ENCODE measurements around the gene DTX1. TPM values are rescaled to one million over a fixed set of nuclear protein-coding genes. Genes with fewer than 3 reads are reported as not detected.

DTX1 gene
- total and polyA plus RNA-seq, 2 donors = 2.1 to 4.4 TPM

DNA sequence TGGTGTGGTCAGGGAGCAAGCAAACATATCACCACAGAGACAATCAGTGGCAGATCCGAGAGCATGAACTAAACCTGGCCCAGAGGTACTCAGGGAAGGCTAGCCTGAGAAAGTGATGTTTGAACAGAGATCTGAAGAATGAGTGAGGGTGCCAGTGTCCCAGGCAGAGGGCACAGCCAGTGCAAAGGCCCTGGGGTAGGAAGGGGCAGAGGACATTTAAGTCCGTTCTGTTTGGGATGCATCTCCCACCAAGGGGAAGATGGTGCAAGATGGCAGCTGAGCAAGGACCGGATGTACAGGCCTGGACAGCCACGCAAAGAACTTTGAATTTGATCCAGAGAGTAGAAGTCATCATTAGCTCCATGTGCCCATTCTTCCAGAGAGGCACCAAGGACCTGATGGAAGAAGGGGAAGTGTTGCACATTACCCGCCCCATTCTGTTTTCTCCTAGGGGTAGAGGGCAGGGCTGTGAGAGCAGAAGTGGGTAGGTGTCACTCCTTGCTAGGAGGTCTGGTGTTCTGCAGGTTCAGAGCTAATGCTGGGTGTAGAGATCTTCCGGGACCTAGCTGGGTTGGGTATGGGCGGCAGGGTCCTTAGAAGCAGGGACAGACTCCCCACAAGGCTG, 3.9 kb downstream of the DTX1 start:
- Histone ChIP-seq H3K4me3 (ENCODE audit: low read length in 2 of 2) (no peak overlapping the region), H3K27me3 (ENCODE audit: control insufficient read depth in 2 of 2, insufficient read depth in 1 of 2, low read length in 1 of 2) (peaks cover 16 to 27% of the 10 kb centered on the region in 2 donors), H3K9me3 (ENCODE audit: control insufficient read depth in 2 of 2, insufficient read depth in 1 of 2, low read length in 1 of 2) (peaks cover 0 to 3% of the 10 kb centered on the region in 2 donors), H3K36me3 (ENCODE audit: control insufficient read depth in 2 of 2, insufficient read depth in 2 of 2, low read length in 1 of 2) (no peaks in the 10 kb centered on the region), H3K4me1 (ENCODE audit: control insufficient read depth in 2 of 2, insufficient read depth in 2 of 2, low read length in 2 of 2) (peaks cover 3 to 8% of the 10 kb centered on the region in 2 donors), H3K27ac (ENCODE audit: low read depth in 1 of 2, low read length in 1 of 2) (no peak overlapping the region)
- WGBS = 96% methylated on average over 7 of the region's 7 CpGs
- no peak for DNase-seq (ENCODE audit: low read depth in 6 of 9, low spot score in 9 of 9)

DNA sequence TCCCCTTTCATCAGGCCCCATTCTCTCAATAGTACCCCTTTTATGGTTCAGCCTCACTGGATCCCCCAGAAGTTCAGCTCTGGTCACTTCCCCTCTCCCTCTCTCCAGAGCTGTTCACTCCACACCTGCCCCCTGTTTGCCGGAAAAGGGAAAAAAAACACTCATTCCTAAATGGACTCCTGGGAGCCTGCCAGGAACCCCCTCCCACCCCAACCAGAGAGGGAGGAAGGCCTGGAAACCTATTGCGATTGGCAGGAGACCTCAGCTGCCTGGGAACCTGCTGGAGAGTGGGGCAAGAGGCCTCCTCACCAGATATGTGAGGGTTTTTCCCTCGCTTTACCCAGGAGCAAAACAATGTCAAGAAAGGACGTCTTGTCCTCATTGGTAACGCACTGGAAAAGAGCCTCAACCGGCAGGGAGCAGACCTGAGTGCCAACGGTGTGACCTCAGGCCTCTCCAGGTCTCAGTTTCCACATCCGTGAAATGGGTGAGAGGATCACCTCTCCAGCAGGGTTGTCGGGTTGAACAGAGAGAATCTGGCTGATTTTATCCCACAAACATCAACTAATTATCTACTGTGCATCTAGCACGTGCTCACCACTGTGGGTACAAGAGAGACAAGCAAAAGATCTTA, 4.6 kb downstream of the DTX1 start:
- WGBS = 95% methylated on average over 10 of the region's 10 CpGs
- H3K9me3 ChIP-seq (ENCODE audit: control insufficient read depth in 2 of 2, insufficient read depth in 1 of 2, low read length in 1 of 2) = peaks cover 0 to 3% of the 10 kb centered on the region in 2 donors
- no peak for DNase-seq (ENCODE audit: low read depth in 6 of 9, low spot score in 9 of 9)
- no peak overlapping the region for H3K4me3 ChIP-seq (ENCODE audit: low read length in 2 of 2)
- peaks cover 10 to 20% of the 10 kb centered on the region in 2 donors for H3K27me3 ChIP-seq (ENCODE audit: control insufficient read depth in 2 of 2, insufficient read depth in 1 of 2, low read length in 1 of 2)
- no peaks in the 10 kb centered on the region for H3K36me3 ChIP-seq (ENCODE audit: control insufficient read depth in 2 of 2, insufficient read depth in 2 of 2, low read length in 1 of 2)
- H3K4me1 ChIP-seq (ENCODE audit: control insufficient read depth in 2 of 2, insufficient read depth in 2 of 2, low read length in 2 of 2) = peaks cover 3 to 5% of the 10 kb centered on the region in 2 donors
- no peak overlapping the region for H3K27ac ChIP-seq (ENCODE audit: low read depth in 1 of 2, low read length in 1 of 2)

DNA sequence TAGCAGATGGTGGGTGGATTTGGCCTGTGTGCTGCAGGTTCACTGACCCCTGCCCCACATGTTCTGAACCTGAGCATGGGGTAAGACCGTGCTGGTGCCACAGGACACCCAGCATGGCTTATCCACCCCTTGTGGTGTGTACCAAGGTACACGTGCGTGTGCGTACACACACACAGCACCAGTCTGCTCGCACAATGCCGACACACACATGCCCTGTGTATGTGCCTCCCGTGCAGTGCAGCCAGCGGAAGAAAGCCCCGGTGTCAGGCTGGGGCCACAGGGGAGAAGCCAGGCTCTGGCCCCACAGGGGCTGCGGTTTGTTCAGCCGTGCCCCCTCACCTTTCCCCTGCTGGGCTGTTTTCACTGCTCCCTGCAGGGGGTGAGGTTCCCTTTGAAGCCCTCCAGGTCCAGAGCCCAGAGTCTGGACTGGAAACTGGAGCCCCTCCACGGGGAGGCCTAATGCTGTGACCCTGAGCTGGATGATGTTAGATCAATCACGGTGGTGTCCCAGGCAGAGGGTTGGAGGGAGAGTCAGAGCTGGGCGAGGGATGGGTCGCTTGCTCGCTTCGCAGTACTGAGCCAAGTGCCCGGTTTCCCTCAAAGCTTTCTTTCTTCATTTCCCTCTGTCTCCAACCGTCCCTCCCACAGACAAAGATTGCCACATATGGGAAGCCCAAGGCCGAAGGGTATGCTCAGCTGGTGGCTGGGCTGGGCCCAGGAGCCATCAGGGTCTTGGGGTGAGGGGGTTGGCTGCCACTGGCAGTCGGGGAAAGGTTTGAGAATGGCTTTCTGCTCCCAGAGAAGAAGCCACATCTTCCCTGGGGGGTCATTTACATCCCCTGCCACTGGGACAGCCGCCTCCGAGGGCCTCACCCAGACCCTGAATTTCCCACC, 6.2 kb downstream of the DTX1 start:
- H3K27ac ChIP-seq (ENCODE audit: low read depth in 1 of 2, low read length in 1 of 2) = no peak overlapping the region
- H3K9me3 ChIP-seq (ENCODE audit: control insufficient read depth in 2 of 2, insufficient read depth in 1 of 2, low read length in 1 of 2) = peaks cover 0 to 3% of the 10 kb centered on the region in 2 donors
- H3K4me1 ChIP-seq (ENCODE audit: control insufficient read depth in 2 of 2, insufficient read depth in 2 of 2, low read length in 2 of 2) = peaks cover 0 to 3% of the 10 kb centered on the region in 2 donors
- no peak overlapping the region for H3K4me3 ChIP-seq (ENCODE audit: low read length in 2 of 2)
- peaks cover 3 to 5% of the 10 kb centered on the region in 2 donors for H3K27me3 ChIP-seq (ENCODE audit: control insufficient read depth in 2 of 2, insufficient read depth in 1 of 2, low read length in 1 of 2)
- DNase-seq (ENCODE audit: low read depth in 6 of 9, low spot score in 9 of 9) = no peak
- H3K36me3 ChIP-seq (ENCODE audit: control insufficient read depth in 2 of 2, insufficient read depth in 2 of 2, low read length in 1 of 2) = no peaks in the 10 kb centered on the region
- 93% methylated on average over 23 of the region's 23 CpGs for WGBS

DNA sequence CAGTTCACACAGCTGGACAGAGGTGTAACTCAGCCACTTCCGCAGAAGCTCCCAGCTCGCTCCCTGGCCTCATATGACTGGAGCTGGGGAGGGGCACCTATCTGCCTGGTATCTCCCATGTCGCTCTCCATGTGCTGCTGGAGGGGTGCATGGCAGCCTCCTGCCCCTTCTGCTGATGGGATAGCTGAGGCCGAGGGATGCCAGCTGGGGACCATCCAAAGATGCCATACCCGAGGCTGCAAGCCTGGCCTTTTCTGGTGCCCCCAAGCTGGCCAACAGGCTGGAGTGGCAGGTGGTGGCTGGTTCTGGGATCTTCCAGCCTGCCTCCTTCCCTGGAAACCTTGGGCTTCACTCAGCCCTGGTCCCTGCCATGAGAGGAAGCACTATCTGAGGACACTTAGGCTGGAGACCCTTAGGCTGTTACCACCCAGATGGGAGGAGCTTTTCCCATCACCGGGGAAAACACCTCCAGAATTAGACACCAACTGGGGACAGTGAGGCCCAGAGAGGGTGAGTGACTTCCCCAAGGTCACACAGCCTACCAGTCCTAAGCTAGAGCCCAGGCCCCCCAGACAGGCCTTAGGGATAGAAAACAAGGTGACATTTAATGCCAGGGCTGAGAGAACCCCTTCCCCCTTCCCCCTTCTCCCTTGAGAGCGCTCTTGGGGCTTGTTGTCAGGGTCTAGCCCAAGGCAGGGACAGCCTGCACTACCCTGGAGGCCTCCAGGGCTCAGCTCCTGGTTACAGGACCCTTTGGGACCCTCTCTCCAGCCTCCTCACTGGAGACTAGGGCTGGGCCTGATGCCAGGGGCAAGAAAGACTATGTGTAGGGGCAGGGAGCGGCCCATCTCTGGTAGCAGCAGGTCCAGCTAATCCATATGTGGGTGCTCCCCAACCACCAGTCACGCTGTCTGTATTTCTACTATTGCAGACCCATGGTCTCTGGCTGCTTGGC, 7.1 kb downstream of the DTX1 start:
- no peak for DNase-seq (ENCODE audit: low read depth in 6 of 9, low spot score in 9 of 9)
- peaks cover 0 to 3% of the 10 kb centered on the region in 2 donors for H3K9me3 ChIP-seq (ENCODE audit: control insufficient read depth in 2 of 2, insufficient read depth in 1 of 2, low read length in 1 of 2)

DNA sequence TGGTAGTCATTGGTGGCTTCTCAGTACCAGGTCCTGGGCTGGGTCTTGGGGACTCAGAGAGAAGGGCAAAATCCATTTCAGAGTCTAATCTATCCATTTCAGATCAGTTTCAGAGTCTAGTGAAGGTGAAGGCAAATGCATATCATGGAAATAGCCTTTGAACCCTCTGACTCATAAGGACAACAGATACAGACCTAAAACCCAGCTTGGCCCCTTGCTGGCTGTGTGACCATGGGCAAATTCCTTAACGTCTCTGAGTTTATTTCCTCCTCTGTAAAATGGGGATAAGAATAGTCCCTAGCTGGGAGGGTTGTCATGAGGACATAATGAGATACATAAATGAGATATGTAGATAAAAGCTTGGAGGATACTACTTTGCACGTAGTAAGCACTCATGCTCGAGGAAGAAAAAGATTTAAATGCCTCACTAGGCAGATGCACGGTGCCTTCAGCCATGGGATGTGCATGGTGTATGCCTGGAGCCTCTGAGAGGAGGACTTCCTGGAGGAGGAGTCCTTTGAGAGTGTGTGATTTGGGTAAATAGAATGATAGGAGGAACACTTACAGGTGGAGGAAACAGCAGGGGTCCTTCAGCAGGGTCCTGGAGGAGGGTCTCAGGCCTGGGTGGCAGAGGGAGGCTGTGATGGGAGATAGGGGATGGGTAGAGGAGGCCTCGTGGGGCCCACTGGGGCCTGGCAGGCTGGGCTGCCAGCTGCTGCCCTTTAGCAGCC, 8.0 kb downstream of the DTX1 start:
- WGBS = 86% methylated on average over 5 of the region's 5 CpGs
- Histone ChIP-seq H3K27me3 (ENCODE audit: control insufficient read depth in 2 of 2, insufficient read depth in 1 of 2, low read length in 1 of 2) (no peaks in the 10 kb centered on the region), H3K4me3 (ENCODE audit: low read length in 2 of 2) (no peak overlapping the region), H3K9me3 (ENCODE audit: control insufficient read depth in 2 of 2, insufficient read depth in 1 of 2, low read length in 1 of 2) (peaks cover 0 to 3% of the 10 kb centered on the region in 2 donors), H3K36me3 (ENCODE audit: control insufficient read depth in 2 of 2, insufficient read depth in 2 of 2, low read length in 1 of 2) (no peaks in the 10 kb centered on the region), H3K27ac (ENCODE audit: low read depth in 1 of 2, low read length in 1 of 2) (no peak overlapping the region), H3K4me1 (ENCODE audit: control insufficient read depth in 2 of 2, insufficient read depth in 2 of 2, low read length in 2 of 2) (peaks cover 0 to 3% of the 10 kb centered on the region in 2 donors)
- DNase-seq (ENCODE audit: low read depth in 6 of 9, low spot score in 9 of 9) = no peak

More for the DNA sequence above, 7.1 kb downstream of the DTX1 start:
- H3K4me1 ChIP-seq (ENCODE audit: control insufficient read depth in 2 of 2, insufficient read depth in 2 of 2, low read length in 2 of 2) = peaks cover 0 to 3% of the 10 kb centered on the region in 2 donors
- WGBS = 98% methylated on average over 9 of the region's 9 CpGs
- H3K27me3 ChIP-seq (ENCODE audit: control insufficient read depth in 2 of 2, insufficient read depth in 1 of 2, low read length in 1 of 2) = no peaks in the 10 kb centered on the region
- no peak overlapping the region for H3K27ac ChIP-seq (ENCODE audit: low read depth in 1 of 2, low read length in 1 of 2)
- H3K36me3 ChIP-seq (ENCODE audit: control insufficient read depth in 2 of 2, insufficient read depth in 2 of 2, low read length in 1 of 2) = no peaks in the 10 kb centered on the region
- no peak overlapping the region for H3K4me3 ChIP-seq (ENCODE audit: low read length in 2 of 2)

DNA sequence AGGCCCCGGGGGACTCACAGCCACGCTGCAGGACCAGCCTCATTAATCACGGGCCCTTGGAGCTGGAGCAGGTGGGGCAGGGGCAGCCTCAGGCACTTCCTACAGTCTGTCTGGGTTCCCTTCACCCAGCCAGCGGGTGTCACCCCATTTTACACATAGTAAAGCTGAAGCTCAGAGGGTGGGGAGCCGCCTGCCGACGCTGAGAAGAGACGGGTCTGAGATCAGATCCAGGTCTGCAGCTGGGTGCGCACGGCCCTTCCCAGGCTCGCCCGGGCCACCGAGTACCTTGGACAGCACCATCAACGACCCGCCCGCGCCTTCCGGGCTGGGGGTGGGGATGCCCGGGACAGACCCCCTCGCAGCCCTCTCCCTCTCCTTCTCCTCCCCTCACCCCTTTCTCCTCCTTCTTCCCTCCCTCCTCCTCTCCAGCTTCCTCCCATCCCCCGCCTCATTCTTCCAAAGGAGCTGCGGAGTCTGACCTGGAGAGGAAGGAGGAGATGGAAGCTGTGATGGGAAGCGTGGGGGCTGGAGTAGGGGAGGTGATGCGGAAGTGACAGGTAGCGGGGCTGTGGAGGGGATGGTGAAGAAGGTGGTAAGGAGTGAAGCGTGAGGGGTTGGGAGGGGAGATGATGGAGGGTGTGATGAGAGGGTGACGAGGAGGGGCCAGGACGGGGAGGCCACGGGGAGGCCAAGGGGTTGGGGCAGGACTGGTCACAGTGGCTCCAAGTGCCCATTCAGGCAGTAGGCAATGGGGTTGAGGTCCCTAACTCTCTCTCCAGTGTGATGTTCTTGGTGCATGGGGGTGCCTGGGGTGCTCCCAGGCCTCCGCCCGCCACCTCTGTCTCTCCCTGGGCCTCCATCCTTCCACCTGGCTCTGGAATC, 8.8 kb downstream of the DTX1 start:
- Histone ChIP-seq H3K9me3 (ENCODE audit: control insufficient read depth in 2 of 2, insufficient read depth in 1 of 2, low read length in 1 of 2) (peaks cover 0 to 3% of the 10 kb centered on the region in 2 donors), H3K27ac (ENCODE audit: low read depth in 1 of 2, low read length in 1 of 2) (no peak overlapping the region), H3K36me3 (ENCODE audit: control insufficient read depth in 2 of 2, insufficient read depth in 2 of 2, low read length in 1 of 2) (no peaks in the 10 kb centered on the region), H3K4me1 (ENCODE audit: control insufficient read depth in 2 of 2, insufficient read depth in 2 of 2, low read length in 2 of 2) (peaks cover 0 to 9% of the 10 kb centered on the region in 2 donors), H3K27me3 (ENCODE audit: control insufficient read depth in 2 of 2, insufficient read depth in 1 of 2, low read length in 1 of 2) (no peaks in the 10 kb centered on the region), H3K4me3 (ENCODE audit: low read length in 2 of 2) (no peak overlapping the region)
- DNase-seq (ENCODE audit: low read depth in 6 of 9, low spot score in 9 of 9) = no peak
- WGBS = 76% methylated on average over 31 of the region's 31 CpGs

DNA sequence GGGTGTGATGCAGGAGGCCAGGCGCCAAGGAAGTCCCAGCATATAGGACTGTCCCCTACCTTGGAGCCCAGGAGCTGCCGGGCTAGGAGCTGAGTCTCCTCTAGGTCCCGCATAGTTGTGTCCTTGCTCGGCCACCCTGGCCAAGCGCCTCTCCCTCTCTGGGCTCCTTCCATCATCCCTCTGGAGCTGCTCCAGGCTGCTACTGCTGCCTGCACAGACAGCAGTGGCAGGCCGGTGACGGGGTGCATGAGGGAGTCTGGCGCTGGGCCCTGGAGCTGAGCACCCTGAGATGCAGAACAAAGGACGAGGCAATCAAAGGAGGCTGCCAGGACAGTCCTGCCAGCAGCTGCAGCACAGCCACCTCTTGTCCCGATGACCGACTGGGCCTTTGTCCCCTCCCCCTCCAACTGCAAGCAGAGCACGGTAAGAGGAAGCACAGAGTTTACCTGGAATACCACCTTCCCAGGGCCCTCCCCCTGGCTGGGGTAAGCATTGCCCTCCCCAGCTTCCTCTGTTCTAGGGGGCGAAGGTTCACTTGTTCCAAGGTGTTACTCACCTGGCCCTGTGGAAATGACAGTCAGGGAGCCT, 10.4 kb downstream of the DTX1 start:
- Histone ChIP-seq H3K27ac (ENCODE audit: low read depth in 1 of 2, low read length in 1 of 2) (no peak overlapping the region), H3K4me1 (ENCODE audit: control insufficient read depth in 2 of 2, insufficient read depth in 2 of 2, low read length in 2 of 2) (peaks cover 0 to 9% of the 10 kb centered on the region in 2 donors), H3K9me3 (ENCODE audit: control insufficient read depth in 2 of 2, insufficient read depth in 1 of 2, low read length in 1 of 2) (peaks cover 0 to 3% of the 10 kb centered on the region in 2 donors), H3K4me3 (ENCODE audit: low read length in 2 of 2) (no peak overlapping the region), H3K36me3 (ENCODE audit: control insufficient read depth in 2 of 2, insufficient read depth in 2 of 2, low read length in 1 of 2) (no peaks in the 10 kb centered on the region), H3K27me3 (ENCODE audit: control insufficient read depth in 2 of 2, insufficient read depth in 1 of 2, low read length in 1 of 2) (no peaks in the 10 kb centered on the region)
- DNase-seq (ENCODE audit: low read depth in 6 of 9, low spot score in 9 of 9) = no peak
- WGBS = 91% methylated on average over 13 of the region's 13 CpGs
